CD4-positive, alpha-beta T cell (primary cell): ENCODE data around the gene MRPL38. TPM values are rescaled to one million over a fixed set of nuclear protein-coding genes. Genes with fewer than 3 reads are reported as not detected.

Experiments
- ATAC-seq: fragments of 200-7000 bp; cut with Tn5 transposase; one replicate; pipeline ENCODE4 v1.10.0; 2022; ENCODE audit warnings: mild to moderate bottlenecking; ENCODE audit not compliant: poor library complexity
- CTCF ChIA-PET: fragments of 350-600 bp; sonication (Branson Sonifier 250); formaldehyde crosslinking; loops from one replicate; lab custom pipeline; 2021; ENCODE audit warnings: antibody characterized with exemption, inconsistent platforms; lab: Charles Lee
- POLR2A ChIA-PET: fragments of 350-600 bp; sonication (Branson Sonifier 250); formaldehyde crosslinking; loops from one replicate; lab custom pipeline; 2021; ENCODE audit warnings: antibody characterized with exemption, inconsistent platforms; lab: Charles Lee
- DNase-seq, 14 experiments: peaks; one replicate each; pipeline ENCODE4 v3.0.0-alpha.2; 2013 to 2020; ENCODE audit warnings: mixed read lengths in 2 of 14
- H3K27ac ChIP-seq, 2 donors: one replicate each; pipeline versions ENCODE4 v1.5.1 to v1.7.0; 2013; ENCODE audit warnings: low read length in 2 of 2, low read depth in 1 of 2, mild to moderate bottlenecking in 1 of 2
- H3K27me3 ChIP-seq, 2 experiments: 1 replicate in 1 of 2; 2 replicates in 1 of 2; pipeline versions ENCODE4 v1.6.1 to v1.7.0; 2013; ENCODE audit warnings: low read length in 2 of 2, control low read depth in 1 of 2, mild to moderate bottlenecking in 1 of 2, moderate library complexity in 1 of 2; ENCODE audit not compliant: insufficient read depth in 2 of 2, control insufficient read depth in 1 of 2
- H3K36me3 ChIP-seq: one replicate; pipeline ENCODE4 v1.6.1; 2013; ENCODE audit warnings: low read length, control low read depth; ENCODE audit not compliant: insufficient read depth
- H3K4me1 ChIP-seq: one replicate; pipeline ENCODE4 v1.6.1; 2013; ENCODE audit warnings: low read length, control low read depth; ENCODE audit not compliant: insufficient read depth
- H3K4me3 ChIP-seq: one replicate; pipeline ENCODE4 v1.5.1; 2013; ENCODE audit warnings: mild to moderate bottlenecking, low read length, moderate library complexity
- H3K9me3 ChIP-seq, 2 experiments: 1 replicate in 1 of 2; 2 replicates in 1 of 2; pipeline versions ENCODE4 v1.6.1 to v1.7.0; 2013; ENCODE audit warnings: low read length in 2 of 2, mild to moderate bottlenecking in 2 of 2, control low read depth in 1 of 2, moderate library complexity in 1 of 2; ENCODE audit not compliant: control insufficient read depth in 1 of 2, insufficient read depth in 1 of 2
- H3K27ac Mint-ChIP-seq: one replicate; pipeline ENCODE4 v1.8.0; 2020; ENCODE audit warnings: mixed read lengths
- H3K27me3 Mint-ChIP-seq: one replicate; pipeline ENCODE4 v1.8.0; 2021; ENCODE audit warnings: mixed read lengths
- H3K36me3 Mint-ChIP-seq: one replicate; pipeline ENCODE4 v1.8.0; 2021; ENCODE audit warnings: low read depth, mixed read lengths
- H3K4me1 Mint-ChIP-seq: one replicate; pipeline ENCODE4 v1.8.0; 2021; ENCODE audit warnings: low read depth, mixed read lengths
- H3K4me3 Mint-ChIP-seq: one replicate; pipeline ENCODE4 v1.8.0; 2020; ENCODE audit warnings: mild to moderate bottlenecking, mixed read lengths
- H3K9me3 Mint-ChIP-seq: one replicate; pipeline ENCODE4 v1.8.0; 2020; ENCODE audit warnings: mixed read lengths
- intact Hi-C, 2 experiments: fragments of 100-400 bp; cut with DNase I in 1 of 2; cut with micrococcal nuclease in 1 of 2; formaldehyde crosslinking; loops; one replicate each; pipeline versions ENCODE4 v1.15.1 to v1.9.0; 2023 to 2025; cut with DNase I, micrococcal nuclease
- total RNA-seq, 174 experiments: library from RNA in 2 of 174; stranded (reverse) in 2 of 174; gene quantifications; one replicate each; pipeline ENCODE4 v1.2.3 and lab custom pipeline; 2021 to 2026
- TF ChIP-seq, protein P1 (sequence below): fragments of 200-600 bp; IDR thresholded peaks from one replicate; pipeline ENCODE4 v1.8.0; 2022; ENCODE audit warnings: antibody characterized with exemption, mild to moderate bottlenecking

Gene MRPL38
- total RNA-seq, 2 experiments from 2014 or later = 146 to 147 TPM

- Histone ChIP-seq H3K27ac (peak overlapping the region; percentile 15 to 66), H3K27me3 (no peaks in the 10 kb centered on the region), H3K36me3 (peaks cover 6% of the 10 kb centered on the region), H3K4me1 (peaks cover 64% of the 10 kb centered on the region), H3K9me3 (no peaks in the 10 kb centered on the region), H3K4me3 (peak overlapping the region; percentile 60)
- H3K36me3 Mint-ChIP-seq = peaks cover 5% of the 10 kb centered on the region
- CTCF ChIA-PET = interaction anchor here (0.5 to 4.8 kb wide), 16 partner anchors 11 to 124 kb away, joined by 3 to 50 read pairs (median 4); partner anchors contain the start of genes GALK1, MRPL38, TRIM65 and WBP2
- H3K27me3 Mint-ChIP-seq = no peaks in the 10 kb centered on the region
- ATAC-seq (peak; percentile 72), DNase-seq (peak; percentile 52 to 90 (median 66))
- TF ChIP-seq, protein P1, sequence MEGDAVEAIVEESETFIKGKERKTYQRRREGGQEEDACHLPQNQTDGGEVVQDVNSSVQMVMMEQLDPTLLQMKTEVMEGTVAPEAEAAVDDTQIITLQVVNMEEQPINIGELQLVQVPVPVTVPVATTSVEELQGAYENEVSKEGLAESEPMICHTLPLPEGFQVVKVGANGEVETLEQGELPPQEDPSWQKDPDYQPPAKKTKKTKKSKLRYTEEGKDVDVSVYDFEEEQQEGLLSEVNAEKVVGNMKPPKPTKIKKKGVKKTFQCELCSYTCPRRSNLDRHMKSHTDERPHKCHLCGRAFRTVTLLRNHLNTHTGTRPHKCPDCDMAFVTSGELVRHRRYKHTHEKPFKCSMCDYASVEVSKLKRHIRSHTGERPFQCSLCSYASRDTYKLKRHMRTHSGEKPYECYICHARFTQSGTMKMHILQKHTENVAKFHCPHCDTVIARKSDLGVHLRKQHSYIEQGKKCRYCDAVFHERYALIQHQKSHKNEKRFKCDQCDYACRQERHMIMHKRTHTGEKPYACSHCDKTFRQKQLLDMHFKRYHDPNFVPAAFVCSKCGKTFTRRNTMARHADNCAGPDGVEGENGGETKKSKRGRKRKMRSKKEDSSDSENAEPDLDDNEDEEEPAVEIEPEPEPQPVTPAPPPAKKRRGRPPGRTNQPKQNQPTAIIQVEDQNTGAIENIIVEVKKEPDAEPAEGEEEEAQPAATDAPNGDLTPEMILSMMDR = peak; percentile 70
- H3K9me3 Mint-ChIP-seq = no peaks in the 10 kb centered on the region
- H3K4me3 Mint-ChIP-seq = peak overlapping the region; percentile 91
- intact Hi-C loops = loop anchor here (1.0 to 5.0 kb wide), 4 partner anchors 19 to 35 kb away; partner anchors contain the start of genes TRIM65 (in 2 of the 2) and UNC13D (in 1 of the 2)
- H3K27ac Mint-ChIP-seq = peak overlapping the region; percentile 91
- POLR2A ChIA-PET = interaction anchor here (0.8 to 10.9 kb wide), 14 partner anchors 13 to 124 kb away, joined by 3 to 230 read pairs (median 4); partner anchors contain the start of genes MRPL38, TRIM65, UNC13D and UNK
- H3K4me1 Mint-ChIP-seq = peaks cover 51% of the 10 kb centered on the region
These were observed 26.9 kb downstream of the MRPL38 start for GRCh38 chr17:75877752-75878173.

GRCh38 chr17:75876938-75877751 lies 27.5 kb downstream of the MRPL38 start:
- H3K4me1 Mint-ChIP-seq = peaks cover 57% of the 10 kb centered on the region
- H3K4me1 ChIP-seq = peaks cover 66% of the 10 kb centered on the region
- intact Hi-C loops = loop anchor here (2.0 to 5.0 kb wide), 3 partner anchors 20 to 35 kb away; partner anchors contain the start of genes TRIM65 (in 1 of the 2) and UNC13D (in 1 of the 2)

More at GRCh38 chr17:75876938-75877751, 27.5 kb downstream of the MRPL38 start:
- peaks cover 6% of the 10 kb centered on the region for H3K36me3 ChIP-seq
- Mint-ChIP-seq H3K27ac (peak overlapping the region; percentile 91), H3K4me3 (peak overlapping the region; percentile 91), H3K9me3 (no peaks in the 10 kb centered on the region), H3K27me3 (no peaks in the 10 kb centered on the region), H3K36me3 (peaks cover 5% of the 10 kb centered on the region)
- ChIA-PET CTCF (interaction anchor here (0.5 to 4.8 kb wide), 16 partner anchors 10 to 124 kb away, joined by 3 to 50 read pairs (median 4); partner anchors contain the start of genes GALK1, MRPL38, TRIM65 and WBP2), POLR2A (interaction anchor here (0.8 to 10.9 kb wide), 12 partner anchors 13 to 123 kb away, joined by 3 to 230 read pairs (median 4); partner anchors contain the start of genes MRPL38, TRIM65, UNC13D and UNK)
- H3K27me3 ChIP-seq = no peaks in the 10 kb centered on the region
- TF ChIP-seq, protein P1 = no peak
- no peaks in the 10 kb centered on the region for H3K9me3 ChIP-seq
- ATAC-seq (peak; percentile 10), DNase-seq (peak in 3 of 14 experiments; percentile 41 to 58 (median 49))
- peak overlapping the region; percentile 60 for H3K4me3 ChIP-seq
- H3K27ac ChIP-seq = peak overlapping the region; percentile 15 to 66
